SK-N-SH (cell line): Measurements from ENCODE around the gene TASP1. TPM values are rescaled to one million over a fixed set of nuclear protein-coding genes. Genes with fewer than 3 reads are reported as not detected.

Experiments
- CTCF ChIA-PET: fragments of 300-600, 350-600 bp; formaldehyde crosslinking; extraction: SDS; loops from one replicate; lab custom pipeline; 2021; lab: Yijun Ruan, JAX
- POLR2A ChIA-PET: fragments of 350-600 bp; sonication (Branson Sonifier 250); formaldehyde crosslinking; extraction: SDS; loops from one replicate; lab custom pipeline; 2020; ENCODE audit warnings: antibody characterized with exemption, inconsistent platforms; lab: Yijun Ruan, JAX
- DNase-seq: peaks from one replicate; pipeline ENCODE4 v3.0.0; 2012
- H2AFZ ChIP-seq: fragments of 200-600 bp; sonication (generic); 2 replicates; pipeline ENCODE4 v1.8.1; 2016; ENCODE audit warnings: antibody characterized with exemption, mild to moderate bottlenecking, low read depth
- H3F3A ChIP-seq: fragments of 200-600 bp; sonication (generic); replicated peaks from 2 replicates; pipeline ENCODE3; 2016; ENCODE audit warnings: antibody characterized with exemption, mild to moderate bottlenecking; ENCODE audit not compliant: insufficient read depth
- H3K27ac ChIP-seq, 2 experiments: fragments of 200-500 bp in 1 of 2; fragments of 200-600 bp in 1 of 2; sonication (Bioruptor generic) in 1 of 2; sonication (generic), shearing (Covaris generic) in 1 of 2; 2 replicates each; pipeline versions ENCODE4 v1.5.1 to v1.6.1; 2014 to 2016; ENCODE audit warnings: low read depth in 2 of 2, inconsistent platforms in 1 of 2, low read length in 1 of 2, mild to moderate bottlenecking in 1 of 2, mixed read lengths in 1 of 2
- H3K27me3 ChIP-seq: fragments of 200-600 bp; sonication (generic), shearing (Covaris generic); 2 replicates; pipeline ENCODE4 v1.6.1; 2016; ENCODE audit warnings: mixed run types; ENCODE audit not compliant: insufficient read depth
- H3K36me3 ChIP-seq, 2 experiments: fragments of 200-500 bp in 1 of 2; fragments of 200-600 bp in 1 of 2; sonication (Bioruptor generic) in 1 of 2; sonication (generic) in 1 of 2; replicated peaks in 1 of 2; 2 replicates each; pipeline versions ENCODE3 to v1.5.1; 2014 to 2016; ENCODE audit warnings: low read length in 1 of 2, mild to moderate bottlenecking in 1 of 2; ENCODE audit not compliant: insufficient read depth in 2 of 2, control insufficient read depth in 1 of 2
- H3K4me1 ChIP-seq, 2 experiments: fragments of 200-500 bp in 1 of 2; fragments of 200-600 bp in 1 of 2; sonication (Bioruptor generic) in 1 of 2; sonication (generic), shearing (Covaris generic) in 1 of 2; 2 replicates each; pipeline versions ENCODE4 v1.5.1 to v1.6.1; 2014 to 2016; ENCODE audit warnings: low read depth in 1 of 2, low read length in 1 of 2, mixed run types in 1 of 2; ENCODE audit not compliant: insufficient read depth in 2 of 2, control insufficient read depth in 1 of 2
- H3K4me2 ChIP-seq: fragments of 200-600 bp; sonication (generic), shearing (Covaris generic); 2 replicates; pipeline ENCODE4 v1.6.1; 2017; ENCODE audit warnings: mixed run types
- H3K4me3 ChIP-seq, 2 experiments: fragments of 200-500 bp in 1 of 2; fragments of 200-600 bp in 1 of 2; sonication (Bioruptor generic) in 1 of 2; sonication (generic), shearing (Covaris generic) in 1 of 2; 2 replicates each; pipeline versions ENCODE4 v1.5.1 to v1.8.1; 2014 to 2016; ENCODE audit warnings: low read depth in 2 of 2, inconsistent platforms in 1 of 2, low read length in 1 of 2, mild to moderate bottlenecking in 1 of 2, mixed read lengths in 1 of 2, moderate library complexity in 1 of 2
- H3K79me2 ChIP-seq: fragments of 200-600 bp; sonication (generic); 2 replicates; pipeline ENCODE4 v1.8.1; 2017; ENCODE audit warnings: mild to moderate bottlenecking; ENCODE audit not compliant: insufficient read depth
- H3K9ac ChIP-seq: fragments of 200-600 bp; sonication (generic); 2 replicates; pipeline ENCODE4 v1.6.1; 2017; ENCODE audit warnings: mixed run types
- H3K9me2 ChIP-seq: fragments of 200-600 bp; sonication (generic); 2 replicates; pipeline ENCODE4 v1.6.1; 2017; ENCODE audit warnings: mixed run types
- H3K9me3 ChIP-seq: fragments of 200-600 bp; sonication (generic); 2 replicates; pipeline ENCODE4 v1.6.1; 2017; ENCODE audit warnings: mixed run types, mild to moderate bottlenecking, moderate library complexity
- H4K20me1 ChIP-seq: fragments of 200-600 bp; sonication (generic); 2 replicates; pipeline ENCODE4 v1.6.1; 2017; ENCODE audit warnings: mild to moderate bottlenecking, mixed run types; ENCODE audit not compliant: insufficient read depth
- ELF1 ChIP-seq: IDR thresholded peaks from 2 replicates; pipeline ENCODE4 v1.4.0; 2012
- EZH2phosphoT487 ChIP-seq: fragments of 200-600 bp; sonication (generic); IDR thresholded peaks from 2 replicates; pipeline ENCODE4 v1.6.1; 2017; ENCODE audit warnings: low read depth, mixed run types, mild to moderate bottlenecking, antibody characterized with exemption, moderate library complexity, borderline replicate concordance
- FOSL2 ChIP-seq: IDR thresholded peaks from 2 replicates; pipeline ENCODE4 v1.4.0; 2012; ENCODE audit warnings: low read depth, mild to moderate bottlenecking, moderate library complexity, borderline replicate concordance
- FOXM1 ChIP-seq: IDR thresholded peaks from 2 replicates; pipeline ENCODE4 v1.4.0; 2012; ENCODE audit warnings: low read depth, mild to moderate bottlenecking
- GABPA ChIP-seq: IDR thresholded peaks from 2 replicates; pipeline ENCODE4 v1.4.0; 2012; ENCODE audit warnings: low read depth, mild to moderate bottlenecking
- IRF3 ChIP-seq: fragments of 150-350 bp; IDR thresholded peaks from 2 replicates; pipeline ENCODE4 v1.6.1; 2016; ENCODE audit warnings: mild to moderate bottlenecking, low read depth, low read length
- MEF2A ChIP-seq: IDR thresholded peaks from 2 replicates; pipeline ENCODE4 v1.4.0; 2012; ENCODE audit warnings: low read depth, borderline replicate concordance
- POLR2AphosphoS5 ChIP-seq: IDR thresholded peaks from 2 replicates; pipeline ENCODE4 v1.6.1; 2012; ENCODE audit warnings: low read depth, low read length
- RAD21 ChIP-seq: IDR thresholded peaks from 2 replicates; pipeline ENCODE4 v1.6.1; 2012; ENCODE audit warnings: mild to moderate bottlenecking, low read length
- RCOR1 ChIP-seq: fragments of 150-350 bp; IDR thresholded peaks from 2 replicates; pipeline ENCODE4 v1.6.1; 2017; ENCODE audit warnings: antibody characterized with exemption, low read length
- RFX5 ChIP-seq: IDR thresholded peaks from 2 replicates; pipeline ENCODE4 v1.6.1; 2012; ENCODE audit warnings: mild to moderate bottlenecking, improper control_type of control experiment, low read length
- RXRA ChIP-seq: IDR thresholded peaks from 2 replicates; pipeline ENCODE4 v1.4.0; 2012; ENCODE audit warnings: low read depth, mild to moderate bottlenecking, borderline replicate concordance
- SIN3A ChIP-seq: IDR thresholded peaks from 2 replicates; pipeline ENCODE4 v1.6.1; 2012; ENCODE audit warnings: low read depth, mild to moderate bottlenecking, low read length, moderate library complexity, borderline replicate concordance
- TCF12 ChIP-seq: IDR thresholded peaks from 2 replicates; pipeline ENCODE4 v1.4.0; 2012
- TEAD4 ChIP-seq: IDR thresholded peaks from 2 replicates; pipeline ENCODE4 v1.4.0; 2012; ENCODE audit warnings: mild to moderate bottlenecking, borderline replicate concordance; ENCODE audit not compliant: insufficient read depth
- USF1 ChIP-seq: IDR thresholded peaks from 2 replicates; pipeline ENCODE4 v1.4.0; 2012; ENCODE audit warnings: low read depth, borderline replicate concordance
- WGBS: methylation state at CpG from one replicate; pipeline ENCODE4 v1.1.6; 2017; ENCODE audit warnings: low lambda C conversion rate; 5-methylcytosine and 5-hydroxymethylcytosine counted together
- polyA plus RNA-seq, 3 experiments: library from polyadenylated mRNA; depleted of rRNA; stranded (reverse); fragments of >200 nt; gene quantifications; 2 replicates each; pipeline ENCODE4 v1.2.3, GENCODE V29; 2012
- TF ChIP-seq, protein P1 (sequence below): IDR thresholded peaks from 2 replicates; pipeline ENCODE4 v1.4.0; 2012; ENCODE audit warnings: low read depth
- TF ChIP-seq, protein P2 (sequence below): fragments of 200-600 bp; sonication (generic); IDR thresholded peaks from 2 replicates; pipeline ENCODE4 v1.6.1; 2017; ENCODE audit warnings: antibody characterized with exemption, mild to moderate bottlenecking, moderate library complexity
- TF ChIP-seq, protein P3 (sequence below): fragments of 150-350 bp; IDR thresholded peaks from 2 replicates; pipeline ENCODE4 v1.6.1; 2017; ENCODE audit warnings: antibody characterized with exemption, low read length, low read depth, borderline replicate concordance

TASP1 gene
- polyA plus RNA-seq, 1 of the 3 experiments (the other 2 are of a cell fraction): 5.9 TPM

DNA sequence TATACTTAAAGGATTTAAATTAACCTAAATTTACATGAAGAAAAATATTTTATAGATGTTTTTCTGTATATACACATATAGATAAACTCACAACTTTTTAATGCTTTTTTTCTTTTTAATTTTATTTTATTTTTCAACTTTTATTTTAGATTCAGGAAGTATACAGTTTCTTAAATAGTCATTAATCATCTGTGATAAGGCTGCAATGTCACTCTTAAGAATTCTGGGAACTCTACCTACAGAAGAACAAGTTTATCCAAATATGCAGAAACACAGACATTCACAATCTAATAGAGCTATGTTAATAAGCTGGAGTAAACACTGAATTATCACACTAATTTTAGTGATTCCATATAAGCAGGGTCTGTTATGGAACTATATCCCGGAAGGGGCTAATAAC is 181.2 kb downstream of the TASP1 start:
- H3F3A ChIP-seq: no peaks in the 10 kb centered on the region
- 93% methylated on average over 1 of the region's 1 CpG for WGBS
- no peak overlapping the region for H3K27ac ChIP-seq
- POLR2A ChIA-PET: no interaction called here
- H3K4me3 ChIP-seq: no peak overlapping the region
- H3K4me2 ChIP-seq: no peak overlapping the region
- H4K20me1 ChIP-seq: no peaks in the 10 kb centered on the region
- H3K4me1 ChIP-seq: peaks cover 0 to 13% of the 10 kb centered on the region in 2 experiments; a peak in 1 of 4 replicates
- H3K36me3 ChIP-seq: no peaks in the 10 kb centered on the region
- no peaks in the 10 kb centered on the region for H3K9me2 ChIP-seq
- H3K79me2 ChIP-seq: no peaks in the 10 kb centered on the region
- no peak overlapping the region for H3K9ac ChIP-seq
- no peaks in the 10 kb centered on the region for H3K27me3 ChIP-seq
- CTCF ChIA-PET: interaction anchor here (1.7 kb wide), 1 partner anchor 89 kb away, joined by 9 read pairs; no protein-coding TSS in a partner anchor
- TF ChIP-seq RXRA (no peak), ELF1 (no peak), TCF12 (no peak)
- TF ChIP-seq, protein P1, sequence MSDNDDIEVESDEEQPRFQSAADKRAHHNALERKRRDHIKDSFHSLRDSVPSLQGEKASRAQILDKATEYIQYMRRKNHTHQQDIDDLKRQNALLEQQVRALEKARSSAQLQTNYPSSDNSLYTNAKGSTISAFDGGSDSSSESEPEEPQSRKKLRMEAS: no peak
- no peak overlapping the region for H2AFZ ChIP-seq
- no peak for DNase-seq
- H3K9me3 ChIP-seq: no peaks in the 10 kb centered on the region

DNA sequence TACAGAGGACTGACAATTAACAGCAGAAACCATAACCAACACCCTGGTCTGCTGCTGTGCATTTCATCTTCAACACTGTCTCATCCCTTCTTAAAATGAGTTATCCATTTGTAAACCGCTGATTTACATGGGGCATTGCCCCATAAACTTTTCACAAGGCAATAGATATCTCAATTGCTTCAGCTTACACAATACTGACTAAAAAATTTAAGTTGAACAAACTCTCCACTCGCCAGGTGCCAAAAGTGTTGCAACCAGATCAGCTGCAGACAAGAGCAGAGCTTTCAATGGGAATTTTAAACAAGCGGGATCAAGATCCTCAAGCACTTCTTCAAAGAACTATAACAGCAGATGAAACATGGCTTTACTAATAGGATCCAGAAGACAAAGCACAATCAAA is 183.0 kb downstream of the TASP1 start:
- Histone ChIP-seq H3F3A (no peaks in the 10 kb centered on the region), H3K4me3 (no peak overlapping the region), H3K4me1 (peaks cover 0 to 13% of the 10 kb centered on the region in 2 experiments; a peak in 1 of 4 replicates), H3K36me3 (peaks cover 0 to 3% of the 10 kb centered on the region in 2 experiments), H3K4me2 (no peak overlapping the region), H3K79me2 (no peaks in the 10 kb centered on the region), H3K9me2 (no peaks in the 10 kb centered on the region), H3K27ac (no peak overlapping the region), H3K9ac (no peak overlapping the region), H3K27me3 (no peaks in the 10 kb centered on the region), H4K20me1 (no peaks in the 10 kb centered on the region), H2AFZ (no peak overlapping the region), H3K9me3 (no peaks in the 10 kb centered on the region)
- 81% methylated on average over 3 of the region's 3 CpGs for WGBS
- TF ChIP-seq IRF3 (no peak), RCOR1 (no peak), SIN3A (no peak), USF1 (no peak), EZH2phosphoT487 (no peak), RFX5 (no peak), TEAD4 (no peak), GABPA (no peak), MEF2A (no peak), POLR2AphosphoS5 (no peak), FOXM1 (no peak), RAD21 (no peak), FOSL2 (no peak)
- TF ChIP-seq, protein P2, sequence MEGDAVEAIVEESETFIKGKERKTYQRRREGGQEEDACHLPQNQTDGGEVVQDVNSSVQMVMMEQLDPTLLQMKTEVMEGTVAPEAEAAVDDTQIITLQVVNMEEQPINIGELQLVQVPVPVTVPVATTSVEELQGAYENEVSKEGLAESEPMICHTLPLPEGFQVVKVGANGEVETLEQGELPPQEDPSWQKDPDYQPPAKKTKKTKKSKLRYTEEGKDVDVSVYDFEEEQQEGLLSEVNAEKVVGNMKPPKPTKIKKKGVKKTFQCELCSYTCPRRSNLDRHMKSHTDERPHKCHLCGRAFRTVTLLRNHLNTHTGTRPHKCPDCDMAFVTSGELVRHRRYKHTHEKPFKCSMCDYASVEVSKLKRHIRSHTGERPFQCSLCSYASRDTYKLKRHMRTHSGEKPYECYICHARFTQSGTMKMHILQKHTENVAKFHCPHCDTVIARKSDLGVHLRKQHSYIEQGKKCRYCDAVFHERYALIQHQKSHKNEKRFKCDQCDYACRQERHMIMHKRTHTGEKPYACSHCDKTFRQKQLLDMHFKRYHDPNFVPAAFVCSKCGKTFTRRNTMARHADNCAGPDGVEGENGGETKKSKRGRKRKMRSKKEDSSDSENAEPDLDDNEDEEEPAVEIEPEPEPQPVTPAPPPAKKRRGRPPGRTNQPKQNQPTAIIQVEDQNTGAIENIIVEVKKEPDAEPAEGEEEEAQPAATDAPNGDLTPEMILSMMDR: no peak
- TF ChIP-seq, protein P3, sequence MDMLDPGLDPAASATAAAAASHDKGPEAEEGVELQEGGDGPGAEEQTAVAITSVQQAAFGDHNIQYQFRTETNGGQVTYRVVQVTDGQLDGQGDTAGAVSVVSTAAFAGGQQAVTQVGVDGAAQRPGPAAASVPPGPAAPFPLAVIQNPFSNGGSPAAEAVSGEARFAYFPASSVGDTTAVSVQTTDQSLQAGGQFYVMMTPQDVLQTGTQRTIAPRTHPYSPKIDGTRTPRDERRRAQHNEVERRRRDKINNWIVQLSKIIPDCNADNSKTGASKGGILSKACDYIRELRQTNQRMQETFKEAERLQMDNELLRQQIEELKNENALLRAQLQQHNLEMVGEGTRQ: no peak
- CTCF ChIA-PET: interaction anchor here (1.1 kb wide), 1 partner anchor 91 kb away, joined by 6 read pairs; no protein-coding TSS in a partner anchor
- DNase-seq: no peak
- POLR2A ChIA-PET: no interaction called here
